Osteocyte (in vitro differentiated cells): ENCODE measurements around the gene DNAJC8. TPM values are rescaled to one million over a fixed set of nuclear protein-coding genes. Genes with fewer than 3 reads are reported as not detected.

ENCODE experiments used
- DNase-seq: peaks from one replicate; pipeline ENCODE4 v3.0.0; 2021; ENCODE audit warnings: mixed read lengths; ENCODE audit not compliant: unreplicated experiment; ENCODE audit errors: extremely low spot score
- H3K27ac Mint-ChIP-seq: one replicate; pipeline ENCODE4 v1.8.0; 2021; ENCODE audit warnings: mild to moderate bottlenecking, mixed read lengths; ENCODE audit not compliant: unreplicated experiment
- H3K27me3 Mint-ChIP-seq: one replicate; pipeline ENCODE4 v1.8.0; 2021; ENCODE audit warnings: mixed read lengths; ENCODE audit not compliant: unreplicated experiment
- H3K36me3 Mint-ChIP-seq: one replicate; pipeline ENCODE4 v1.8.0; 2021; ENCODE audit warnings: mixed read lengths; ENCODE audit not compliant: unreplicated experiment
- H3K4me1 Mint-ChIP-seq: one replicate; pipeline ENCODE4 v1.8.0; 2021; ENCODE audit warnings: mixed read lengths; ENCODE audit not compliant: unreplicated experiment
- H3K4me3 Mint-ChIP-seq: one replicate; pipeline ENCODE4 v1.8.0; 2021; ENCODE audit warnings: mild to moderate bottlenecking, moderate library complexity, mixed read lengths; ENCODE audit not compliant: unreplicated experiment
- H3K9me3 Mint-ChIP-seq: one replicate; pipeline ENCODE4 v1.8.0; 2021; ENCODE audit warnings: mixed read lengths; ENCODE audit not compliant: unreplicated experiment
- CTCF ChIP-seq: fragments of 200-600 bp; sonication (generic); IDR thresholded peaks from 2 replicates; pipeline ENCODE4 v1.5.0; 2021; ENCODE audit warnings: antibody characterized with exemption, mild to moderate bottlenecking, moderate library complexity
- total RNA-seq: library from RNA; stranded (reverse); gene quantifications from 2 replicates; pipeline ENCODE4 v1.2.1, GENCODE V29; 2021

Gene DNAJC8
- total RNA-seq, 1 donor from 2014 or later: 92.2 TPM

GRCh38 chr1:28213315-28213714, 19.5 kb downstream of the DNAJC8 start:
- DNase-seq: no peak
- Mint-ChIP-seq H3K27me3 (no peaks in the 10 kb centered on the region), H3K4me3 (no peak overlapping the region), H3K36me3 (peaks cover 17% of the 10 kb centered on the region), H3K27ac (no peak overlapping the region), H3K4me1 (no peaks in the 10 kb centered on the region), H3K9me3 (no peaks in the 10 kb centered on the region)
- no peak for TF ChIP-seq CTCF

- Mint-ChIP-seq H3K9me3 (no peaks in the 10 kb centered on the region), H3K4me1 (no peaks in the 10 kb centered on the region)
- TF ChIP-seq CTCF: no peak
These were observed 23.1 kb downstream of the DNAJC8 start for GRCh38 chr1:28209700-28210099.

GRCh38 chr1:28208818-28209441, 23.9 kb downstream of the DNAJC8 start:
- H3K27me3 Mint-ChIP-seq: no peaks in the 10 kb centered on the region

More at GRCh38 chr1:28209700-28210099, 23.1 kb downstream of the DNAJC8 start:
- Mint-ChIP-seq H3K4me3 (no peak overlapping the region), H3K27me3 (no peaks in the 10 kb centered on the region), H3K27ac (no peak overlapping the region), H3K36me3 (peaks cover 27% of the 10 kb centered on the region)
- no peak for DNase-seq

GRCh38 chr1:28205243-28205642, 27.6 kb downstream of the DNAJC8 start:
- H3K27me3 Mint-ChIP-seq: no peaks in the 10 kb centered on the region
- H3K36me3 Mint-ChIP-seq: peaks cover 39% of the 10 kb centered on the region
- no peaks in the 10 kb centered on the region for H3K4me1 Mint-ChIP-seq
- H3K9me3 Mint-ChIP-seq: no peaks in the 10 kb centered on the region
- no peak for TF ChIP-seq CTCF
- H3K4me3 Mint-ChIP-seq: no peak overlapping the region
- DNase-seq: no peak
- no peak overlapping the region for H3K27ac Mint-ChIP-seq

More at GRCh38 chr1:28208818-28209441, 23.9 kb downstream of the DNAJC8 start:
- Mint-ChIP-seq H3K36me3 (peaks cover 30% of the 10 kb centered on the region), H3K4me3 (no peak overlapping the region), H3K9me3 (no peaks in the 10 kb centered on the region), H3K27ac (no peak overlapping the region), H3K4me1 (no peaks in the 10 kb centered on the region)
- no peak for DNase-seq
- peak; percentile 69 for TF ChIP-seq CTCF

- H3K36me3 Mint-ChIP-seq: peaks cover 38% of the 10 kb centered on the region
These were observed 32.5 kb downstream of the DNAJC8 start for GRCh38 chr1:28200234-28200873.

More at GRCh38 chr1:28200234-28200873, 32.5 kb downstream of the DNAJC8 start:
- no peaks in the 10 kb centered on the region for H3K27me3 Mint-ChIP-seq
- DNase-seq: no peak
- H3K27ac Mint-ChIP-seq: no peak overlapping the region
- no peak for TF ChIP-seq CTCF
- no peaks in the 10 kb centered on the region for H3K4me1 Mint-ChIP-seq
- no peaks in the 10 kb centered on the region for H3K9me3 Mint-ChIP-seq
- H3K4me3 Mint-ChIP-seq: no peak overlapping the region
